Activated CD8-positive, alpha-beta memory T cell treated with anti-CD3 and anti-CD28 coated beads, Interleukin-2, amount 50 U/mL, for 24 hours (primary cell): ENCODE data around the gene ZBTB47.

Source experiments
- DNase-seq: peaks from one replicate; pipeline ENCODE4 v3.0.0-alpha.2; 2020; ENCODE audit errors: extremely low read depth

ZBTB47 gene

DNA sequence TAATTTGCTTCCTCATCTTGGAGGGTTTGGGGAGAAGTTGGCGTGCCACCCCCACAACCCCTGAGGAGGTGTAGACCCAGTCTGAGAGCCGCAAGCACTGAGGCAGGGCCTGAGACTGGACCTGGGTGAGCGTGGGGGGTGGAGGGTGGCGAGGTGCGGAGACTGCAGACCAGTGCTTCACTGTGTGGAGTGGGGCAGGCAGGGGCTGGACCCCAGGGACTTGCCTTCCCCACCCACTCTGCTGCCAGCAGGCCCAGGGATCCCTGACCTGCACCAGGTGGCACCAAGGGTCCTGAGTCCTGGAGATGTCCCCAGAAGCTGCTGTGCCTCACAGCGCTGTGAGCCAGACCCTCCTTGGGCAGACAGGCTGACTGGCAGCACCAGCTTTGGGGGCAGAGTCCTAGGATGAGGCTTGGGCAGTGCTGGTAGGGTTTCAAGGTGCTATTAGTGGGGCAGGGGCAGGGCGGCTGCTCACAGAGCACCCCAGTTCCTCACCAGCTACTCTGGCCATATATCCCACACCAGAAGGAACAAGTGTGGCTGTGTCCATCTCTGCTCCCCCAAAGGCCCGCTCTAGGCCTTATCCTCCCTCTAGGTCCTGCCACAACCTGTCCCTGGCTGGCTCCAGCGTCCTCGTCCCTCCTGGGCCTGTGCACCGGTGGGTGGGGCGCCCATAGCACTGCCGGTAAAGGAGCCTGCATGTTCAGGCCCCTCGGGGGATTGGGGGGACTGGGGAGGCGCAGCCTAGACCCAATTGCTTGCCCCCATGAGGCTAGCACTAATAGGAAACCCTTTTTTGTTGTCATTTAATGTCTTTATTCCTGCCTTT is 11.8 kb downstream of the ZBTB47 start:
- no peak for DNase-seq

DNA sequence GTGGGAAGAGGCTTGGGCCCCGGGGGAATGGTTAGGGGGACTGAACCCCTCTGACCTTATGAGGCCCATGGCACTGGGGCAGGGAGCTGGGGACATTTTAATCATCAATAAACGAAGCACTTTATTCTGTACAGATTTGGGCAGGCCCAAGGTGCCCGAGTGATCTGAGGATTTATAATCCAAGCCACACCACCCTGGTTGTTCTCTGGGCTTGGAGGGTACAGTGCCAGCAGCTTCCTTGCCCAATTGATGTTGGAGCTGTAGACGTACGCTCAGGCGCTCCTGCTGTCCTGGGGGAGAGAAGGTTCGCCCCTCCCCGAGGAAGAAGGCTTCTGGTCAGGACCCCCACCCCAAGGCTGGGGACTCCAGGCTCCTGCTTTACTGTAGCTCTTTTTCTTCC is 12.5 kb downstream of the ZBTB47 start:
- DNase-seq: no peak

DNA sequence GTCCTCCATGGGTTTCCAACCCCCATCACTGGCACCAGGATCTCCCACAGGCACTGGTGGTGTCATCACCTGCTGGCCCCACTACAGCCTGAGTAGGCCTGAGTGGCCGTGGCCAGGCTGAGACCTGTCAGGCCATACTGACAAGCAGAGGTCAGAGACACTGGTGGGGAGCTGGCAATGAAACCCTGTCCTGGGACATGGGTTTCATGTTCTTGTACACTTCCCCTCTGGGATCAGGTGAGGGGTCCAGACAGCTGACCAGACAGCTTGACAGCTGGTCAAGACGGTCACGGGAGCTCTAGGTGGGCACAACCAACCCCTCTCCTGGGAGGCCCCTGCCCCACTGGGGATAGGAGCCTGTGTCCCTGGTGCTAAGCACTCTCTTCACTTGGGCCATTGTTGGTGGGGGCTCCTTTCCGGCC is 13.1 kb downstream of the ZBTB47 start:
- no peak for DNase-seq

DNA sequence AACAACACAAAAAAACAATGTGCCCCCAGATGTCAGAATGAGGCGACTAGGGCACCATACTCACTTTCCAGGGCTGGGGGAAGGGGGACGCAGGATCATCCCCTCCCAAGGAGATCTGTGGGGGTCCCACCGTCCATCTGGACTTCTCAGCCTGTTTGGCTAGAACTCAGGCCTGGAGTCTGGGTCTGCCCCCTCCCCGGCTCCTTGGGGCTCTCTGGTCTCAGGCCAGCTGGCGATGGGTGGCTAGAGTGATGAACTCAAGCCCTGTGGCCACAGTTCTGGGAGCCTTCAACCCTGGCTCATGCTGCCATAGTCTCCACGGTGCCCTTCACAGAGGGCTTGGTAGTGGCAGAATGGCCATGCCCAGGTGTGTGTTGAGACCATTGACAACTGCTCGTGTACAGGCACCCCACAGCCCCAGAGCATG is 13.6 kb downstream of the ZBTB47 start:
- no peak for DNase-seq

DNA sequence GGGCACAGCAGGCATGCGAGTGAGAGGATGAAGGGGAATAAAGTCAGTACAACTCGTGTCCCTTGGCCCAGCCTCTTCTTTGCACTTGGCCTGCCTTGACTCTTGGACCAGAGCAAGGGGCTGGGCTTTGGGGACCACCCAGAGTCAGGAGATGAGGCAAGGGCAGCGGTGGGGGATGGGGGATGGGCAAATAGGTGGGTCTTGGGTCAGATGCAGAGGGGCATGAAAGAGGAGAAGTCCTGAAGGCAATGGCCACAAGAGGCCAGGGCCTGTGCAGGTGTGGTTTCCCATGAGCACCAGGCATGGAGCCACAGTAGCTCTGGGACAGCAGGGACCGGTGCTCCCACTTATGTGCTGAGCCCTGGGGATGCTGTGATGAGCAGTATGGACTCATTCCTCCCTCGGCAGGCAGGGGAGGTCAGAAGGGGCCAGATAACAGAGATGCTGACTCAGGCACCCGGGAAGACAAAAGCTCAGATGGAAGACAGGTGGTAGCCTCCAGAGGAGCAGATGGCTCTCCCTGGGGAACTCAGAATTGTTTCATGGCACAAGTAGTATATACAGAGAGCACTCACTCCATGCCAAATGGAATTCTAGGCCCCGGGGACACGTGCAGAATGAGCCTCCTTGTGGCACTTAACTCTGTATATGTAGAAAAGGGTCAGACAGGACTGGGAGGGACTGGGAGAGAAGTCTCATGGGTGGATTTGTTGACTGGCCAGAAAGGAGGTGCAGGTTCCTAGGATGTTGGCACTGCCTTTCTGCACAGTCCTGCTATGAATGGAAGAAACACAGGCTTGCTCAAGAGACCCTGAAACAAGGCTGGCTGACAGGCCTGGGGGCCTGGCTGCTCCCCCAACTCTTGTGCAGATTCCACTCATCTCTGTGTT is 14.3 kb downstream of the ZBTB47 start:
- no peak for DNase-seq

DNA sequence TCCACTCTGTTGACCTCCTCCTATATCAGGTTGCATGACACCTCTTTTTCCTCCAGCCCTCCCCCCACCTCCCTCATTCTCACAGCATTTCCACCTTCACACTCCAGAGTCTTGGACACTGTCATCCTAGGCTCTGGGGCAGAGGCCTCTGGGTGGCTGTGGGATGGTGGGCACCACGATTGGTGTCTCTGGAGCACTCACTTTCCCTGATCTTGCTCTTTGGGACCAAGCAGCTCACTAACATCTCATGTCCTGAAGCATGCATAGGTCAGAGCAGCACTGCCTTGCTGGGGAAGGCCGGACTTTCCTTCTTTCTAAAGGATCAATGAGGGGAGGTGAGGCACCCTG is 14.9 kb downstream of the ZBTB47 start:
- no peak for DNase-seq

DNA sequence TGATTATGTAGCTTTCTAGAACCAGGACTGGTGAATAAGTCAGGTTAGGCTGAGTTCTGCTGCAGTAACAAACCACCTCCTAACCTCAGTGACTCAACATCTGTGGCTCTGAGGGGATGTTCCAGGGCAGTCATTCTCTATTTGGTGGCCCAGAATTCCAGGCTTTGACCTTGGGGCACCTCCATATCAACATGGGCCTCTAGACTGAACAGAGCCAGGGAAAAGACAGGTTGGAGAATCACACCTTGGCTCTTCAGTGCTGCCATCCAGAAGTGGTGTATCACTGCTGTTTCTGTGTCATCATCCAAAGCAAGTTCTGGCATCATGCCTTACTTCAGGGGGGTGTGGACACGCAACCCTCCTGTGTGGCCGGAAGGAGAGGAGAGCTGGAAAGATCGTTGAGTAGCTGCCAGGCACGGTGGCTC is 15.3 kb downstream of the ZBTB47 start:
- no peak for DNase-seq

DNA sequence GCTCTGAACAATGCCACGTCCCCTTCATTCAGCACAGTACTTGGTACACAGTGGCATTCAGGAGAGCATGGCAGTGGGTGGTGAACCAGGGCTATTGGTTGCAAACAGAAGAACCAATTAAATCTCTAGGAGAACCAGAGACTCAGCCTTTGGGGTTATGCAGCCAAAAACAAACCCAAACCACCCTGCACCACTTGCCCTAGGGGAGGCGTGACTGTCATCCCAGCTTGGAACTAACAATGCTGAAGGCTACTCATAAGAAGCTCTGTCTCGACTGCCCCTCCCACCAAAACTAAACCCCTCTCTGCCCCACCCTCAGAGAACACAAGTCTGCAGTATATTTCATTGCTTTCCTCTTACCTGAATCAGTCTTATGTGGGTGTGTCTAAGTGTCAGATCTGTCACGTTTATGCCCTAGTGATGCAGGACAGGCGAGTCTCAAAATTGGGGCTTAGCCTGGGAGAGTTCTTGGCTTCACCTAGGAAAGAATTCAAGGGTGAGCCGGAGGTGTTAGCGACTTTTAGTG is 16.6 kb downstream of the ZBTB47 start:
- no peak for DNase-seq

DNA sequence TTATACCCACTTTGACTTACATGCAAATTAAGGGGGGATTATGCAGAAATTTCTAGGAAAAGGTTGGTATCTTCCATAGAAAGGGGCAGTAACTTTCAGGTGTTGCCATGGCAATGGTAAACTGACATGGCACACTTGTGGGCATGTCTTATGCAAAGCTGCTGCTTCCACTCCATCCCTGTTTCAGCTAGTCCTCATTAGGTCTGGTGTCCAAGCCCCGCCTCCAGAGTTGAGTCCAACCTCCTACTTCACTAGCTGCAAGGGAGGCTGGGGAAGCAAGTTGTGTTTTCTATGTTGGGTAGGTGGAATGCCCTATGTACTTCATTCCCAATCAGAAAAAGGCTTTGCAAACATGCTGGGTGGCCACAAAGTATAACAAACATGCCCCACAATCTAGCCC is 17.2 kb downstream of the ZBTB47 start:
- no peak for DNase-seq

DNA sequence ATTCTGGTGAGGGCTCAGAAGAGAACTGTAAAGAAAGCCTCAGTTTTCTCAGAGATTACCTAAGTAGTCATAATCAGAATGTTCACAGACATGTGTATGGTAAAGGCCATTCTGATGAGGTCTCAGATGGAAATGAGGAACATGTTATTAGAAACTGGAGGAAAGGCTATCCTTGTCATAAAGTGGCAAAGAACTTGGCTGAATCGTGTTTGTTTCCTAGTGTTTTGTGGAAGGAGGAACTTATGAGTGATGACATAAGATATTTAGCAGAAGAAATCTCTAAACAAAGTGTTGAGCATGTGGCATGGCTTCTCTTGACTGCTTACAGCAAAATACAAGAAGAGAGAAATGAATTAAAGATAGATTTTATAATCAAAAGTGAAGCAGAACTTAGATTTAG is 19.0 kb downstream of the ZBTB47 start:
- no peak for DNase-seq

DNA sequence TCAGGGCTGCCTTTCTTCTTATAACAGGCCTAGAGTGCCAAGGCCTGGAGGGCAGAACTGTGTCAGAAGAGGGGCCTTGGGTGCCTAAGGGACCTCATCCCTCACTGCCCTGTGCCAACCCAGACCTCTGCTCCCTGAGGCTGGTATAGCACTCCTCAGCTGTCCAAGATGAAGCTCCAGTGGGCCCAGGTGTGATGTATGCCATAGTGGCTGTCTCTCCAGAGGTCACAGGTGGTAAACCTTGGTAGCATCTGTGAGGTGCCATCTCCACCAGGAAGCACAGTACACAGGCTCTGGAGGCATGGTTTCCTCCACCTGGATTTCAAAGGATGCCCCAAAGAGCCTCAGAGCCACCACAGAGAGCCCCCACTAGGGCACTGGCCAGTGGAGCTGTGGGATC is 19.6 kb downstream of the ZBTB47 start:
- no peak for DNase-seq

DNA sequence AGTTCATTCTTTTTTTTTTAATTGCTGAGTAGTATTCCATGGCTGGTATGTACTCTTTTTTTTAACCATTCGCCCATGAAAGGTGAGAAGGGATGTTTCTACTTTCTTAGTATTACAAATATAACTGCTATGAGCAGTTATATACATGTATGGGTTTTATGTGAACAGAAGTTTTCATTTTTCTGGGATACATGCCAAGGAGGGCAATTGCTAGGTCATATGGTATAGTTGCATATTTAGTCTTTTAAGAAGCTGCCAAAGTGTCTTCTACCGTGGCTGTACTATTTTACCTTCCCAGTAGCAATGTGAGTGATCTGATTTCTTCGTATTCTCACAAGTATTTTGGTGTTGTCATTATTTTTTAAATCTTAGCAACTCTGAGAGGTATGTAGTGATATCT is 20.6 kb downstream of the ZBTB47 start:
- DNase-seq: no peak

DNA sequence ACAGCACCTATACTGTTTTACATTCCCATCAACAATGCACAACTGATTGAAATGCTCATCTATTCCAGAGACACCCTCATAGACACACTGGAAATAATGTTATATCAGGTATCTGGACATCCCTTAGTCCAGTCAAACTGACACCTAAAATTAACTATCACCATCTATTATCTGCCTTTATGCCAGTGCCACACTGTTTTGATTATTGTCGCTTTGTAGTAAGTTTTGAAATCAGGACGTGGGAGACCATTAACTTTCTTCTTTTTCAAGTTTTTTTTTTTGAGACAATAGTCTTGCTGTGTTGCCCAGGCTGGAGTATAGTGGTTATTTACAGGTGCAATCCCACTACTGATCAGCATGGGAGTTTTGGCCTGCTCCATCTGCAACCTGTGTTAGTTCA is 22.4 kb downstream of the ZBTB47 start:
- no peak for DNase-seq

DNA sequence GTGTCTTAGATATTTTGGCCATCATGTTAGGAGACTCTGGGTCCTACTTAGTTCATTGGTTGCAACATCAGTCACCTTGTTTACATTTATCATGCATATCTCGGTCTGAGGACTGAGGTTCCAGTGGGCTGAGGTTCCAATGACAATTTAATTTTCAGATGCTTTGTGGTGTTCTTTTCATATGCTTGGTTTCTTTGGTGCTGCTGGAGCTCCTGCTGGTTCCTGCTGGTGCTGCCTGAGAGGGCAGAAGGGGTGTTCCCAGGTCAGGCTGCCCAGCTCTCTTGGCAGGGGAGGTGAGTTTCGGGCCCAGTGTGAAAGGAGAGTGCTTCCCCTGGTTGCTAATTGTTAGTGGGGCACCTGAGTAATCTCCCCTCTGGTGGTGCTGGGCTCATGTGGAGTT is 24.9 kb downstream of the ZBTB47 start:
- no peak for DNase-seq

DNA sequence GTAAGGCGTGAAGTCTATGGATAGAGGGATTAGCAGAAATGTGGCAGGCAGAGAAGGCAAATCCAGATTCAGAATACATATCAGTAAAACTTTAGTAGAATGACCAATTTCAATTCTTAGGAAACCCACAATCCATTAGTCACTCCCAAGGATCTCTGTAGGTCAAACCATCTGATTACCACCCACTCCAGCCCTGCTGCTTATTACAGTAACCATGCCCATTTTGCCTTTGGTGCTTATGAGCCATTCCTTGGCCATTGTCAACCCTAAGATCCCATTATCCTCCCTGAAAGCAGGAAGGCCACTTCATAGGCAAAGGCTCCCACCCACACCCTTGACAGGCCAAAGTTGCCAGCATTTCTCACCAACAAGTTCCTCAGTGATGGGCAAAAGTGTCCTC is 26.8 kb downstream of the ZBTB47 start:
- no peak for DNase-seq

DNA sequence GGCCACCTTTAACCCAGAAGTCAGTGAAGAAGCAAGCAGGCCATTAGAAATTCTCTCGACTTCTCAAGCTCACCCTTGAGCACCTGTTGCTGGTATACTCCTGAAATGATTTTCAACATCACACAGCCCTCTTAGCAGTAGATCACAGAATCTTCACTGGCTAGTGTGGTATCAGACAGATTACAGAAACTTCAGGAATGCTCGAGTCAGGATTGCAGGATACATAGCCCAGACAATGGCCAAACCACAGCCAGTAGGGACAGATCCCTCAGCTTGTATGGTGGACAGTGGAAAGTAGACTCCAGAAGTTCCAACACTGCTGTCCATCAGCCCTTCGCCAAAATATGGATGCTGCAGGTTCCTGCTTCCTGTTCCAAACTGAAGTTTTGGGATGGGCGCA is 27.3 kb downstream of the ZBTB47 start:
- no peak for DNase-seq

DNA sequence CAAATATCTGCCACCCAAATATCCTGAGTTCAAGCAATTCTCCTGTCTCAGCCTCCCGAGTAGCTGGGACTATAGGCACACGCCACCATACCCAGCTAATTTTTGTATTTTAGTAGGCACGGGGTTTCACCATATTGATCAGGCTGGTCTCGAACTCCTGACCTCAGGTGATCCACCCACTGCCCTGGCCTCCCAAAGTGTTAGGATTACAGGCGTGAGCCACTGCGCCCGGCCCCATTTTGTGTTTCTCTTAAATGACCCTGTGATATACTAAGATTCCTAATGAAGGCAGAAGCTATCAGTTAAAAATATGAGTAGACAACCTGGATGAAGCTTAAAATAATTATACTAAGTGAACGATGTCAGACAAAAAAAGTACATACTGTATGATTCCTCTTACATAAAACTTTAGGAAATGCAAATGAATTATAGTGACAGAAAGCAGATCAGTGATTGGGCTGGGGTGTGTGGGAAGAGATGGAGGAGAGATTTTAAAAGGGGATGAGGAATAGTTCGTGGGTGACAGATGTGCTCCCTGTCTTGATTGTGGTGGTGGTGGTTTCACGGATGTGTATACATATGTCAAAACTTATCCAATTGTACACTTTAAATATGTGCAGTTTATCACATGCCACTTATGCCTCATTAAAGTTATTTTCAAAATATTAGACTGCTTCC is 28.0 kb downstream of the ZBTB47 start:
- DNase-seq: no peak

DNA sequence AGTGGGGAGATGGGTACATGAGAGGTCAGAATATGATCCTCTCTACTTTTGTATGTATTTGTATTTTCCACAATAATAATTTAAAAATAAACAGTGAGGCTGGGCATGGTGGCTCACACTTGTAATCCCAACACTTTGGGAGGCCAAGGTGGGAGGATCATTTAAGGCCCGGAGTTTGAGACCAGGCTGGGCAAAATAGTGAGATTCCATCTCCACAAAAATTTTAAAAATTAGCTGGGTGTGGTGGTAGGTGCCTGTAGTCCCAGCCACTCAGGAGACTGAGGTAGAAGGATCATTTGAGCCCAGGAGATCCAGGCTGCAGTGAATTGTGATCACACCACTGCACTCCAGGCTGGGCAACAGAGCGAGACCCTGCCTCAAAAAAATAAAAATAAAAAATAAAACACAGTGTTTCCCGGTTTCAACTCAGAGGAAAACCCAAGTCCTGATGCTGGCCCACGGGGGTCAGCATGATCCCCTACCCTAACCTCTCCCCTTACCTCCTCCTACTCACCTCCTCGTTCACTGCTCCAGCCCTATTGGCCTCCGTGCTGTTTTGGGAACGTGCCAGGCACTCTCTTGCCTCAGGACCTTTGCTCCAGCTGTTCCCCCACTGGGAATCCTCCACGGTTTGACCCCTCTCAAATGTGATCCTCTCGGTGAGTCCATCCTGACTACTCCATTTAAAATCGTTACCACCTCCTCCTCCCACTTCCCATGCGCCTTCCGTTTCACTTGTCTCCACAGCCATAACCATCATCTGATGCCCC is 29.0 kb downstream of the ZBTB47 start:
- DNase-seq: no peak

DNA sequence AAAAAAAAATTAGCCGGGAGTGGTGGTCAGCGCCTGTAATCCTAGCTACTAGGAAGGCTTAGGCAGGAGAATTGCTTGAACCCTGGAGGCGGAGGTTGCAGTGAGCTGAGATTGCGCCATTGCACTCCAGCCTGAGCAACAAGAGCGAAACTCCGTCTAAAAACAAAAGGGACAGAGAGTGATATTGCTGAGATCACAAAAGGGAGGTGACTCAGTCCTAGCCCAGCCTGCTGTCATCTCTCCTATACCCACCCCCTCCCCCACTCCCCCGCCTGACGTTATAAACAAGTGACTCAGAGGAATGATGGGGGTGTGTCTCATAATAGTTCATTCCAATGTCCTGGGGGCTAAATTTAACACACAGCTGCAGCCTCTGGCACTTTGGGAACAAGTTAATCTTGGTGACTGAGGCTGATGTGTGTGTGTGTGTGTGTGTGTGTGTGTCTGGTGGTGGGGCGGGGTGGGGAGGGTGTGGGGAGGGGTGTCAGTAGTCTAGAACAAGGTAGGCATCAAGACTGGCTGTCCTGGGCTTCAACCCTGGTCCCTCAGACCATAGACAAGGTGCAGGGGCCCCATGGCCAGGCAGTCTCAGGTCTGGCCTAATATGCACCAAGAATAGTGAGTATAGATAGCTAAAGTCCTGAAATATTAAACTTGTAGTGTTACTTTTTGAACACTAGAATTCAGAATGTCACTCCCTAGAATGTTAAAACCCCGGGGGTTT is 30.5 kb downstream of the ZBTB47 start:
- DNase-seq: peak; percentile 15

DNA sequence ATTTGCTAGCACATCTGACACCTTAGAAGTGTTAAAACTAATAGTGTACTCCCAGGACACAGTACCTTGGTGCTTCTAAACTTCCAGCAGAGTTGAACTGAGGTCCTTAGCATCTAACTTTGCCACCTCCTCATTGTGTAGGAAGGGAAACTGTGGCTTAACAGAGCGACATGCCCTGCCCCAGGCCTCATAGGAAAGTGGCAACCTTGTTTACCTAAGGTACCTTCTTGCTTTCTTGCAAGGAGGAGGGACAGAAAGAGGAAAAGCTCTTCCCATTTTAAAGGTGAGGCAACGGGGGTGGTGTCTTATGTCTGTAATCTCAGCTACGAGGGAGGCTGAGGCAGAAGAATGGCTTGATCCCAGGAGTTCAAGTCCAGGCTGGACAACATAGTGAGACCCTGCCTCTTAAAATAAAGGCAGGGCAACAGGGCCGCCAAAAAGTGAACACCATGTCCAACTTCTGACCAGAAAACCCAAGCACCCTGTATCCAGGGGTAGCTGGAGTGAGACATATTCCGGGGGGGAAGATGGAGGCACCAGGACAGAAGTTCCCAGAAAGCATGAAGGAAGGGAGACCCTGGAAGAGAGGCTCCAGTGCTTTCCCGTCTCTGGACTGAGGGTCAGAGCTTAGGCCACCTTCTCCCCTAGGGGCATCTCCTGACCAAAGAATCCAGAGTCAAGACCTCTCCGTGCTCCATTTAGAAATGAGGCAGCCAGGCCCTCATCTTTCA is 31.3 kb downstream of the ZBTB47 start:
- DNase-seq: no peak
